Endodermal cell (in vitro differentiated cells): ENCODE measurements around the gene NIPSNAP3A. TPM values are rescaled to one million over a fixed set of nuclear protein-coding genes. Genes with fewer than 3 reads are reported as not detected.
A peak's percentile ranks its signal among the peaks of the same experiment; 100 is the strongest.

ENCODE experiments used
- DNase-seq: peaks from one replicate; pipeline ENCODE4 v3.0.0-alpha.2; 2017
- H3K27ac ChIP-seq: 2 replicates; pipeline ENCODE4 v1.5.1; 2013; ENCODE audit warnings: mild to moderate bottlenecking, low read depth, low read length, moderate library complexity
- H3K27me3 ChIP-seq: 2 replicates; pipeline ENCODE4 v1.6.1; 2013; ENCODE audit warnings: mild to moderate bottlenecking, low read length, moderate library complexity; ENCODE audit not compliant: insufficient read depth, control insufficient read depth, poor library complexity, severe bottlenecking
- H3K36me3 ChIP-seq: 2 replicates; pipeline ENCODE4 v1.7.0; 2013; ENCODE audit warnings: mild to moderate bottlenecking, low read length, moderate library complexity; ENCODE audit not compliant: control insufficient read depth, insufficient read depth
- H3K4me1 ChIP-seq: one replicate; pipeline ENCODE4 v1.7.0; 2013; ENCODE audit warnings: low read length; ENCODE audit not compliant: control insufficient read depth, insufficient read depth
- H3K4me3 ChIP-seq: 2 replicates; pipeline ENCODE4 v1.5.1; 2013; ENCODE audit warnings: mild to moderate bottlenecking, low read length, moderate library complexity
- H3K9ac ChIP-seq: 2 replicates; pipeline ENCODE4 v1.6.1; 2013; ENCODE audit warnings: mild to moderate bottlenecking, low read length, moderate library complexity; ENCODE audit not compliant: poor library complexity, severe bottlenecking; ENCODE audit errors: extremely low read depth
- H3K9me3 ChIP-seq: 2 replicates; pipeline ENCODE4 v1.6.1; 2013; ENCODE audit warnings: mild to moderate bottlenecking, low read length, moderate library complexity; ENCODE audit not compliant: control insufficient read depth
- H3K27ac Mint-ChIP-seq: 2 replicates; pipeline ENCODE4 v1.8.0; 2020; ENCODE audit warnings: mixed read lengths
- H3K27me3 Mint-ChIP-seq: 2 replicates; pipeline ENCODE4 v1.8.0; 2021; ENCODE audit warnings: mild to moderate bottlenecking, mixed read lengths; ENCODE audit not compliant: insufficient read depth
- H3K36me3 Mint-ChIP-seq: 2 replicates; pipeline ENCODE4 v1.8.0; 2020; ENCODE audit warnings: low read depth, mixed read lengths
- H3K4me1 Mint-ChIP-seq: 2 replicates; pipeline ENCODE4 v1.8.0; 2020; ENCODE audit warnings: mixed read lengths
- H3K4me3 Mint-ChIP-seq: 2 replicates; pipeline ENCODE4 v1.8.0; 2020; ENCODE audit warnings: mild to moderate bottlenecking, moderate library complexity, mixed read lengths
- H3K9me3 Mint-ChIP-seq: 2 replicates; pipeline ENCODE4 v1.8.0; 2020; ENCODE audit warnings: mild to moderate bottlenecking, mixed read lengths
- CTCF ChIP-seq: fragments of 200-600 bp; sonication (generic); conservative IDR thresholded peaks from 2 replicates; pipeline ENCODE4 v1.5.0; 2021; ENCODE audit warnings: antibody characterized with exemption, mild to moderate bottlenecking
- WGBS, 2 experiments: methylation state at CpG; one replicate each; pipeline versions ENCODE4 v1.1.5 to v1.1.7; 2013; ENCODE audit warnings: missing lambda C conversion rate in 2 of 2, mixed read lengths in 1 of 2; ENCODE audit not compliant: insufficient coverage in 1 of 2, insufficient read length in 1 of 2; 5-methylcytosine and 5-hydroxymethylcytosine counted together
- total RNA-seq, 2 donors: library from RNA; stranded (reverse); fragmentation: NEBNext Ultra II Directional in 1 of 2; extraction: Animal tissue kit (Norgen Biotek cat#: 25700) in 1 of 2; gene quantifications; 2 replicates in 1 of 2; 3 replicates in 1 of 2; pipeline ENCODE4 v1.2.1, GENCODE V29; 2021

Gene NIPSNAP3A
- total RNA-seq, 2 donors from 2014 or later = 18.8 to 20.5 TPM

GRCh38 chr9:104779946-104780535 is 32.6 kb downstream of the NIPSNAP3A start:
- H3K9me3 ChIP-seq = no peaks in the 10 kb centered on the region
- Mint-ChIP-seq H3K27ac (no peak overlapping the region), H3K27me3 (no peaks in the 10 kb centered on the region), H3K36me3 (peaks cover 11% of the 10 kb centered on the region), H3K9me3 (no peaks in the 10 kb centered on the region), H3K4me1 (peaks cover 11% of the 10 kb centered on the region), H3K4me3 (no peak overlapping the region)
- H3K27ac ChIP-seq = no peak overlapping the region
- no peak overlapping the region for H3K4me3 ChIP-seq
- no peak for DNase-seq
- TF ChIP-seq CTCF = no peak
- no peaks in the 10 kb centered on the region for H3K4me1 ChIP-seq
- H3K36me3 ChIP-seq = peaks cover 45% of the 10 kb centered on the region
- WGBS, 2 experiments = 94 to 98% methylated on average over 6 to 9 of the region's 9 CpGs
- H3K9ac ChIP-seq = no peak overlapping the region
- no peaks in the 10 kb centered on the region for H3K27me3 ChIP-seq

- H3K4me3 ChIP-seq = no peak overlapping the region
- no peaks in the 10 kb centered on the region for H3K27me3 ChIP-seq
- no peak overlapping the region for H3K9ac ChIP-seq
- Mint-ChIP-seq H3K27ac (no peak overlapping the region), H3K4me3 (no peak overlapping the region), H3K27me3 (no peaks in the 10 kb centered on the region), H3K9me3 (no peaks in the 10 kb centered on the region), H3K36me3 (peaks cover 19% of the 10 kb centered on the region), H3K4me1 (peaks cover 11% of the 10 kb centered on the region)
- H3K36me3 ChIP-seq = peaks cover 54% of the 10 kb centered on the region
- no peak for DNase-seq
- no peaks in the 10 kb centered on the region for H3K9me3 ChIP-seq
- no peaks in the 10 kb centered on the region for H3K4me1 ChIP-seq
- TF ChIP-seq CTCF = peak; percentile 40
- no peak overlapping the region for H3K27ac ChIP-seq
- WGBS, 2 experiments = 100% methylated on average over 1 of the region's 1 CpG; no CpG with 5 or more reads in 1 of the 2 experiments
These were observed 33.4 kb downstream of the NIPSNAP3A start for GRCh38 chr9:104780796-104781395.

- H3K27ac Mint-ChIP-seq = no peak overlapping the region
- DNase-seq = no peak
- Histone ChIP-seq H3K4me1 (no peaks in the 10 kb centered on the region), H3K27me3 (no peaks in the 10 kb centered on the region), H3K4me3 (no peak overlapping the region), H3K9me3 (no peaks in the 10 kb centered on the region), H3K27ac (no peak overlapping the region), H3K36me3 (peaks cover 81% of the 10 kb centered on the region), H3K9ac (no peak overlapping the region)
- H3K27me3 Mint-ChIP-seq = no peaks in the 10 kb centered on the region
- H3K4me1 Mint-ChIP-seq = peaks cover 5% of the 10 kb centered on the region
- 93 to 95% methylated on average over 4 of the region's 4 CpGs for WGBS, 2 experiments
- peaks cover 42% of the 10 kb centered on the region for H3K36me3 Mint-ChIP-seq
- H3K9me3 Mint-ChIP-seq = no peaks in the 10 kb centered on the region
- no peak overlapping the region for H3K4me3 Mint-ChIP-seq
- no peak for TF ChIP-seq CTCF
These were observed 36.1 kb downstream of the NIPSNAP3A start for GRCh38 chr9:104783588-104783987.
